SU-DHL-6 (cell line): ENCODE data around the gene CSTF3.

ENCODE experiments used
- CTCF ChIP-seq: fragments of 200-600 bp; sonication (generic); IDR thresholded peaks from one replicate; pipeline ENCODE4 v1.5.1; 2017; ENCODE audit warnings: antibody characterized with exemption, mild to moderate bottlenecking, low read length, moderate library complexity; ENCODE audit not compliant: insufficient read depth, poor library complexity, severe bottlenecking
- EZH2phosphoT487 ChIP-seq: fragments of 200-600 bp; sonication (generic), shearing (Covaris generic); conservative IDR thresholded peaks from 2 replicates; pipeline ENCODE4 v1.6.1; 2018; ENCODE audit warnings: mild to moderate bottlenecking, antibody characterized with exemption, low read length, moderate library complexity, mixed read lengths

GRCh38 chr11:33207408-33207985 lies 46.2 kb upstream of the CSTF3 start:
- TF ChIP-seq CTCF (no peak), EZH2phosphoT487 (no peak)
